SK-N-SH treated with all-trans-retinoic acid at 6 μM for 48 hours (cell line): Measurements from ENCODE around the gene THNSL1.

Experiments
- ARNTL ChIP-seq: fragments of 450-650 bp; formaldehyde crosslinking; IDR thresholded peaks from 2 replicates; pipeline ENCODE4 v1.5.0; 2020; ENCODE audit warnings: low read depth, mild to moderate bottlenecking, moderate library complexity, borderline replicate concordance
- PATZ1 ChIP-seq: fragments of 250-450 bp; sonication (Bioruptor Pico); IDR thresholded peaks from 2 replicates; pipeline ENCODE4 v1.8.0; 2020; ENCODE audit warnings: mild to moderate bottlenecking, moderate library complexity, borderline replicate concordance
- ZFP3 ChIP-seq: fragments of 250-450 bp; sonication (Bioruptor Pico); IDR thresholded peaks from 2 replicates; pipeline ENCODE4 v1.5.0; 2020; ENCODE audit warnings: mild to moderate bottlenecking, moderate library complexity
- ZNF70 ChIP-seq: fragments of 450-650 bp; formaldehyde crosslinking; IDR thresholded peaks from 2 replicates; pipeline ENCODE4 v1.5.0; 2020; ENCODE audit warnings: mild to moderate bottlenecking, moderate library complexity

GRCh38 chr10:24969841-24970281 lies 46.6 kb upstream of the THNSL1 start:
- no peak for TF ChIP-seq PATZ1 (CRISPR knock-in tag)
- no peak for TF ChIP-seq ARNTL (CRISPR knock-in tag)
- no peak for TF ChIP-seq ZFP3
- TF ChIP-seq ZNF70 (CRISPR knock-in tag) = no peak
